CMK (cell line): ENCODE measurements around the gene CRACR2B.

ENCODE experiments used
- DNase-seq: peaks from one replicate; pipeline ENCODE4 v3.0.0-alpha.2; 2010; ENCODE audit warnings: low read depth

The CRACR2B gene

DNA sequence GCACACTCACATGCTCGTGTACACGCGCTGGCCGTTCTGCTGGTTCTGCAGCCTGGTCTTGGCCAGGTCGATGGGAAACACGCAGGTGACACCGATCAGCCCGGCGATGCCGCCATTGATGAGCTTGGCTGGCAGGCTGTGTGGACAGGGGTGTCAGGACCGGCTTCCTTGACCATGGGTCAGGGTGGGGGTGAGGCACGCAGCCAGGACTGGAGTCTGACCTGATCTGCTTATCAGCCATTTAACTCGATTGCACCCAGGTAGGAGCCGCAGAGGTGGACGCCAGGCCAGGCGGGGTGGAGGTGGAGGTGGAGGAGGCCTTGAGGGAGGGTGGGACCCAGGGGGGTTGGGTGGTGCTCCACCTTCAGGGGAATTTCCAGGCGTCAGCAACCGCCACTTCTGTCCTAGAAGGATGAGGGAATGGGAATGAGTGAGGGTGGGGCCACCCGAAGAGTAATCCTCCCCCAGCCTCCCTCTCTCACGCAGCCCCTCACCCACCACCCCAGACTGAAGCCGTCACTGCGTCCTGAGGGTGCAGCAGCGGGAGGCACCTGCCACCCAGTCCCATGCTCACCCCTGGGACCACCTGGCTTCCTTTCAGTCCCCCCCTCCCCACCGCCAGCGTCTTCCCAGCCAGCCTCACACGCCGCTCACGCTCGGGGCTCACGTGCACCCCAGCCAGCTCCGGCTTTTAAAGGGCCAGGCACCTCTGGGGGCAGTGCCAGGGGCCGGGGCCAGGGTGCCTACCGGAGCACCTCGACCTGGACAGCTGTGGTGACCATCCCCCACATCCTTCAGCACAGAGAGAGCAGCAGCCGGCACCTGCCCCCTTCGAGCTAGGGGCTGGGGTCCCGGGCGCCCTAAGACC, 32.7 kb upstream of the CRACR2B start:
- no peak for DNase-seq

DNA sequence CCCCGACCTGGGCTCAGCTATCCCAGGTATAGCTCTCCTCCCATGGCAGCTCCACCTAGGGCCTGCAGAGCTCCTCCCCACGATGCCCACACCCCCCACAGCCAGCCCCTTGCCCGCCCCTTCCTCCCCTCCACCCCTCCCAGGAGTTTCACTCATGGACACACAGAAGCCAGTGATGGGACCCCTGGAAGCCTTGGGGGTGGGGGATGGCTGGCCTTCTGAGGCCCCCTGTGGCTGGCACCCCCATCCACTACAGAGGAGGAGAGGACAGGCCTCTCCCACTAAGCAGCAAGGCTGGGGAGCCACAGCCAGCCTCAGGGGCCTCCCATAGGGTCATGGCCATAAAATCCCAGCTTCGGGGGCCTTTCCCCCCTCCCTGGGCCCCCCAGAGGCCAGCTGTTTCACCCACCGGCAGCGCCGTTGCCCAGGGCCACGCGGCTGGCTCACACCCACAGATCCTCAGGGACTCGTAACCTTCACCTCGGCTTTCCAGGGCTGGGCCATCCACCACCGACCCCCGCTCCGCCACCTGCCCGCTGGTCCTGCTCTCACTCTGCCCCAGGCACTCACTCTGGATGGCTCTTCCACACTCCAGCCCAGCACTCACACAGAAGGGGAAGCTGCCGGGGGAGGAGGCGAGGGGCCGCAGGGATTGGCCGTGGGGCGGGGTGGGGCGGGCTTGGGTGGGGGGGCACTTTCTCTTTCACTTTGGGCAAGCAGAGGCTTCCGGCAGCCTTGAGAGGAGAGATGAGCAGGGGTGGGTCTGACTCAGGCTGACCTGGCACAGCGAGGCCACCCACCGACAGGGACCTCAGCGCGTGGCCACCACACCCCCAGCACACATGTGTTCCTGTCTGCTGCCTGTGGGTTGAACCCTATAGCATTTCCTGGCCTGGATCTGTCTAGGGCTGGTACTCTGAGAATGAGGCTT, 31.8 kb upstream of the CRACR2B start:
- DNase-seq: no peak

DNA sequence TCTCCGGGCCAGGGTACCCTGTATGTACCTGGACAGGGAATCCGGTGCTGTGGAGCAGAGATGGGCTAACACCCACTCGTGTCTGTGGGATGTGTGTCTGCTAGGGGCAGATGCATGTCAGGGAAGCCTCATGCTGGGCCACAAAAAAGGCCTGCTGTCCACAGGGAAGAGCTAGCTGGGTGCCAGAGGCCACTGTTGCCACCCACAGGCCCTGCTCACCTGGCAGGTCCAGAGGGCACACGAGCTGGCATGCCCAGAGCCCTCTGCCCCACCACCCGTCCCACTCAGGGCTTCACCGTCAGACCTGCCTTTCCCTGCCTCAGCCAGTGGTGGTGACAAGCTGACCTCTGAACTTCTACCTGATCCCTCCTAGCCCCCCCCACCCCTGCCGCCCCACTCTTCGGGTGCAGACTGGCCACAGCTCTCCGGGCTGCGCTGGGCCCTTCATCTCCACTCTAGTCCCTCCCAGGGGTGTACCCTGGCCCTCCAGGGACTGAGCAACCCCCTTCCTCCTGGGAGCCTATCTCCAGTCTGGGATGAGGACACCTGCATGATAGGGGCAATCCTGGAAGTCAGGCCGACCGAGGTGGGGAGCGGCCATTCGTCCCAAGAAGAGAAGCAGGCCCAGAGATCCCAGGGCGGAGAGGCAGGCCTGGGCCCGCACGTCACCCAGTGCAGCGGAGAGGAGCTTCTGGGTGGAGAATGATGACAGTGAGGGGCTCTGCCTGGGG, 31.0 kb upstream of the CRACR2B start:
- no peak for DNase-seq

DNA sequence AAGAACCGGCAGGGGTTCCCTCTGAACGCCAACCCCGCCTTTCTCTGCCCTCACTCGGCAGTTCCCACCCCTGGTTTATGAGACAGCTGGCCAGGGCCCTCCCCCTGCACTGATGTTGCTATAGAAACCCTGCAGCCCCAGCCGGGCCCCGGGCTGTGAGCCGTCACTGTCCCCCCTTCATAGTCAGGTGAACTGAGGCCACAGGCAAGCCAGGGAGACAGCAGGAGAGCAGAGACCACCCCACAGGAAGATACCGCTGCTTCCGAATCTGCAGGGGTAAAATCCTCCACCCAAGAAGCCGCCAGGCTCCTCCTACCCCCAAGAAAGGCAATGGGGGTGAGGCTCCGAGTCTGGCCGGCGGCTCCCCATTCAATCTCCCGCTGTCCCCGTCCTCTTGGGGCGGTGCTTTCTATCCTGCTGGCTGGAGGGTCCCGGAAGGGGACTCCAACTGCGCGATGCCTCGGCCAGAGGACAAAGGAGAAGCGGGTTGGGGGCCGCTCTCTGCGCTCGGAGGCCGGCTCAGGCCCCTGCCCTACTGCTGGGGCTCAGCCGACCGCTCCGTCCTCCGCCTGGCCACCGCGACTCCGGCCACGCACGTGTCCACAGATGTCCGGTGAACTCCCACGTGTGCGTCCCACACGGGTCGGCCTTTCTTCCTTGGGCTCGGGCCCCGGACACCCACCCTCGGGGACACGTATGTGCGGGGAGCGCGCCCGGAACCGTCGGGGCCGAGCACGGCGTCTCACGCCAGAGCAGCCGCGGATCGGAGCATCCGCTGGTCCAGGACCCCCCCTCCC, 30.2 kb upstream of the CRACR2B start:
- no peak for DNase-seq

DNA sequence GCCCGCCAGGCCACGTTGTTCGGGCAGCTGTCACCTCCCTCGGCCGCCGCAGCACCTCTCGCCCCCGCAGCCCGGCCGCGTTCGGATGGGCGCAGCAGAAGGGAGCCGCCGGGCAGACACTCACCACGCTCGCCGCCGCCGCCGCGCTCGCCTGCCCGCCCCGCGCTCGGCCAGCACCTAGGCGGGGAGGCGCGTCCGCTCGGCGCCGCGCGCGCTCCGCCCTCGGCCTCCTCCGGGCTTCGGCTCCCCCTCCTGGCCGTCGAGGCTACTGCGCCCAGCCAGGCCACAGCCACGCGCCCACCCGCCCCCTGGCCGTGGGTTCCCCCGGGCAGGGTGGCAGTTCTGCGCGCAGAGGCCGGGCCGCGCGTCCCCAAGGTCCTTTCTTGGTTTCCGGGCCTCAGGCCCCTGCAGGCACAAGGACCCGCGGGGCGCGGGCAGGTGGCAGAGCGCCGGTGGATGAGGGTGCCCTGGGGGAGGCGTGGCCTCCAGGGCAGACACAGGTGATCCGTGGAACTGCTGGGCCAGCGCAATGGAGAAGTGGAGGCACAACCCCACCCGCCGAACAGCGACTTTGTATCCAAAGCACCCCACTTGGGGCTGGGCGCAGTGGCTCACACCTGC, 29.5 kb upstream of the CRACR2B start, which contains the start of gene SLC25A22:
Gene SLC25A22, minus strand, starts transcription at position 189 of the 621 bp plus-strand sequence. CDS start 3,275 bp downstream, outside the sequence.
- no peak for DNase-seq

DNA sequence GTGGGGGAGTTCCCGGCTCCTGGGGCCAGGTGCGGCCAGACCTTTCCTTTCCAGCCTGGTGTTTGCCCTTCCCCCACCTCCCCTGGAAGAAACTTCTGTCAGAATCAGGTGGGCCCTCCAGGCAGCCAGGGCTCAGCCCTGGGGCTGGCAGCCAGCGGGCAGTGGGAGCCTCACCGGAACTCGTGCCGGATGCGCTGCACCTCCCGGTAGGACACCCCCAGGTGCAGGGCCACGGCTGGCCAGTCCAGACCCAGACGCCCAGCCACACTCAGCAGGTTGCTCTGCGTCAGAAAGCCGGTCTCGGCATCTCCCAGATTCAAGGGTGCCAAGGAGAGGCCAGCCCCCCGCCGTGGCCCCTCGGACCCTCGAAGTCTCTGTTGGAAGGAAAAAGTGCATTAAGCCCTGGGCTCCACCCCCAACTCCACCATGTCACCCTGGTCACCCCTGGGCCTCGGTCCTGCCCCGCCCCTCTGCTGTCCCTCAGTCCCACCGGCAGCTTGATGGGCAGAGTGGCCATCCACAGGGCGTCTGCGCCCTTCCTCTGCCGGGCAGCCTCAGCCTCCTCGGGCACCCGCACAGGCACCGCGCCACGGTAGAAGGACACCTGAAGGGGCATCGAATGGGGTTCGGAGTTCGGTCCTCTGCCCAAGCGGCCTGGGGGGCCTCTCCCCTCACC, 27.9 kb upstream of the CRACR2B start:
- DNase-seq: no peak

DNA sequence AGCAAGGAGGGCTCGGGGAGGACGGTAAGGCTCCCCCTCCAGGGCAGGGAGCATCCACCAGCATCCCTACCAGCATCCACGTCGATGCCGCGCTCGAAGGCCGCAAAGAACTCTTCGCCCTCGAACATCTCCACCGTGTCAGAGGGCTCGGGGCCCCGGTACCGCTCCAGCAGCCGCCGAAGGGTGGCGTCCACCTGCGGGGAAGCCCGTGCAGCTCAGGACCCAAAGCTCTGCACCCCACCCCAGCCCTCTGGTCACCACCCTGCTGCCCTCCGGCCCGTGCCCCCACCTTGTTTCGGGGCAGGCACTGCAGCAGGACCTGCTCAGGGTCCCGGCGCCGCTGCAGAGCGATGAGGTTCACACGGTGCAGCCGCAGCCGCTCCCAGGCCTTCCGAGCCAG, 27.2 kb upstream of the CRACR2B start:
- DNase-seq: no peak

DNA sequence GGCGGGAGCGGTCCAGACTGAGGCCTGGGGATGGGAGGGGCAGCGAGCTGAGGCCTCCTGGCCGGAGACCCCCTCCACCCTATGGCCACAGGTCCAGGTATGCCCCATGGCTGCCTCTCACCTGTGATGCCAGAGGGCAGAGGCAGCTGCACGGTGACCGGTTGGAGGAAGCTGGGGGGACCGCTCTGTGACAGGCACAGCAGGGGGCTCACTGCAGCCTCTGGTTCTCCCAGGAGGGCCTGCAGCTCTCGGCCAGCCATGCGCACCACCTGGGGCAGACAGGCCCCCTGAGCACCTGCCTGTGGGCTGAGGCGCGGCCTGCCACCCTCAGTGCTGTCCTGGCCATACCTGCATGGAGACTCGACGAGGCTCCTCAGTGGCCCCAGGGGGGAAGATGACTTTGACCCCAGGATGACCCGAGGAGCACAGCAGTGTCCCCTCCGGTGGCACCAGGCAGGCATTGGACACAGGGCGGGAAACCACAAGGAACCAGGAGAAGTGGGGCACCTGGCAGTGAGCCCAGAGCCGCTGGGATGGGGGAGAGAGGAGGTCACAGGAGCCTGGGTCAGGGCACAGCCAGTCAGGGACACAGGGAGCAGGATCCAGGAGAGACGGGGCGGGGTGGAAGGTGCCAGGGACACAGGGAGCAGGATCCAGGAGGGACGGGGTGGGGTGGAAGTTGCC, 26.5 kb upstream of the CRACR2B start:
- DNase-seq: no peak

DNA sequence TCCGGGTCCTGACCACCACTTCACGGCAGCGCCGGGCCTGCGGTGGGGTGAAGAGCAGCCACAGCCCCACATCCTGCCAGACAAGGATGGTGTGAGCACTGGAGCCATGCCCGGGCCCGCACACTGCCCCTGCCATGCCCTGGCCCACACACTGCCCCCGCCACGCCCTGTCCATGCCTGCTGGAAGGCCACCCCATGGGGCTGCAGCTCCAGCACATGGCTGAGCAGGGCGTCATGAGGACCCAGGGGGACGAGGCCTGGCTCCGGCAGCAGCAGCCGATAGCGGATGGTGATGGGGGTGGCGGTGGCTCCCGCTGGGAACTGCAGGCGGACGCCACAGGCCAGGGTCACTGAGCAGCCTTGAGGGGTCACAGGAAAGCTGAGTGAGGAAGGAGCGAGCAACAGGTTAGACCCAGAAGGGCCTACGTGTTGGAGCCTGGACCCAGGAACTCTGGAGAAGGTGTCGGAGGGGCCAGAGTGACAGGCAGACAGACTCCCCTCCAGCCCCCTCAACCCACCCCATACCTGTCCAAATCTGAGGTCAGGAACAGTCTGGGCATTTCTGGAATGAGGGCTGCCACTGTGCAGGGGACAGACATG, 25.6 kb upstream of the CRACR2B start:
- no peak for DNase-seq

DNA sequence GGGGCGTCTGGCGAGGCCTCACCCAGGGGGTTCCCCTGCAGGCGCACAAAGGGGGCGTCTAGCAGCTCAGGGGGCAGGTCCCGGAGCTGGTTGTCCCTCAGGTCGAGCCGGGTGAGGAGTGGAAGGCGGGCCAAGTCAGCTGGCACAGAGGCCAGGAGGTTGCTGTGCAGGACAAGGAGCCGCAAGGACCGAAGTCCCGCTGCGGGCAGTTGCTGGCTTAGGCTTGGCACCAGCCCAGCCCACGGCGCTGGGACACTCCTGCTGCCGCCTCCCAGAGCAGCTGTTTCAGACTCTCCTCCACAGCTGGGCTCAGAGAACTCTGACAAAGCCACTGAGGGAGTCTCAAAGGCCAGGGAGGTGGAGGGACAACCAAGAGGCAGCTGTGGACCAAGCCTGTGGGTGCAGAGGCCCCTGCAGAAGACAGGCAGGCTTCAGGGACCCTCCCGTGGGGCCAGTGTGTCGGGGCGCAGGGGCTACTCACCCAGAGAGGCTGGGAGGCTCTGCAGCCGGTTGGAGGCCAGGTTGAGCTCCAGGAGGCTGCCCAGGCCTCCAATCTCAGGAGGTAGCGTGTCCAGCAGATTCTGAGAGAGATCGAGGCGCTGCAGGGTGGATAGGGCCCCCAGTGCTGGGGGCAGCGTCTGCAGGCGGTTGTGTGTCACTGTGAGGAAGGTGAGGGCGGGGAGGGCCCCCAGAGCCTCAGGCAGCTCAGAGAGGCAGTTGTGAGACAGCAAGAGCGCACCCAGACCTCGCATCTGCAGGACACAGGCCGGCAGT, 24.8 kb upstream of the CRACR2B start:
- DNase-seq: no peak

DNA sequence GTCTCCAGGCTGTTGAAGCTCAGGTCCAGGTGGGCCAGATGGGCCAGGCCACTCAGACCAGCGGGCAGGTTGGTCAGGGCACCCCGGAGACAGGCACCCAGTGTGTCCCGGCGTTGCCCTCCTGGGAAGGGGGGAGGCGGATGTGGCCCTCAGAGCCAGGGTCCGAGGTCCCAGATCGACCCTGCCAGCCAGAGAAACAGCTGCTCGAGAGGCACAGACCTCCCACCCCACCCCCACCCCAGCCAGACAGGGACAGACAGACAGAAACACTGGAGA, 24.3 kb upstream of the CRACR2B start:
- no peak for DNase-seq

DNA sequence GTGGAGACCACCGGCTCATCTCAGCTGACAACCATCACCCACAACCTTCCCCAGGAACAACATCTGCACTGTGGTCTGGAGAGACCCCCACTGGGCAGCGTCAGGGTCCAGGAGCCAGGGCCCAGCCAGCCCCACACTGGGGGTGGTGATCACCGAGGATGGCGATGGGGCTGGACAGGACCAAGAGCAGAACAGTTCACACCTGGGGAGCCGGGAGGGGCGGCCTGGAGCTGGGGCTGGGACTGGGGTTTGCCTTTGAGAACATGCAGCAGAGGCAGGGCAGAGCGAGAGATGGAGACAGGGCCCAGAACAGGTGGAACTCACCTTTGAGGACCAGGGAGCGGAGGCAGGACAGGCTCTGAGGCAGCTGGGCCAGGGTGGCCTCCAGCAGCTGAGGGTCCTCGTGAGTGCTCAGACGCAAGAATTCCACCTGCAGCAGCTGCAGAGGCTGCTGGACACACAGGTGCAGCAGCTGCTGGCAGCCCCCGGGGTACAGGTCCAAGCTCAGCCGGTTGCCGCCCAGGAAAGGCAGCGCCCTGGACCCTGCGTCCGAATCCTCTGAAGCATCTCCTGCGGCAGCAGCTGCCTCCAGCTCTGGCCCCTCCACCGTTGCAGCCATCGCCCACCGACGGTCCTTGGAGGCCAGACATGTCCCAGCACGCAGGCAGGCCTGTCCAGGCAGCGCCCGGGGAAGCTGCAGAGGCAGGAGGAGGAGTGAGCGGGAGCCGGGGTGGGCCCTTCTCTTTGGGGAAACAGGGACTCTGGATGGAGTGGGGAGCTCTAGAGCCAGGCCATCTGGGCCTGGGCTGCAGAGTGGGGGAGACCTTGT, 23.7 kb upstream of the CRACR2B start:
- no peak for DNase-seq

DNA sequence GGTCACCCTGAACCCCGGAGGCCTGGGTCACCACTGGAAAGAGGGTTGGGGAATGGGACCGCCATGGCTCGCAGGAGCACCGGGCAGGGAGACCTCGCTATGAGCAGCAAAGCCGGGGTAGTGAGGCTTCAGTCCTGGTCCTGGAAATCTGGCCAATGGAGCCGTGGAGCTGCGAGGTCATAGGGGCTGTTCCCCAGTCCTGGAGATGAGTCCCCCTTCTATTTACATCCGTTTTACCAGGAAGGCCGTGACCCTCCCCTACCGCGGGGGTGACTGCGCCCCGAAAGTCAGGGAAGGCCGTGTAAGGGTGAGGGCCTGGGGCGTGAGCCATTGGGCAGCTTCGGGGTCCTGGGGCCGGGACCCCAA, 23.1 kb upstream of the CRACR2B start:
- DNase-seq: no peak

DNA sequence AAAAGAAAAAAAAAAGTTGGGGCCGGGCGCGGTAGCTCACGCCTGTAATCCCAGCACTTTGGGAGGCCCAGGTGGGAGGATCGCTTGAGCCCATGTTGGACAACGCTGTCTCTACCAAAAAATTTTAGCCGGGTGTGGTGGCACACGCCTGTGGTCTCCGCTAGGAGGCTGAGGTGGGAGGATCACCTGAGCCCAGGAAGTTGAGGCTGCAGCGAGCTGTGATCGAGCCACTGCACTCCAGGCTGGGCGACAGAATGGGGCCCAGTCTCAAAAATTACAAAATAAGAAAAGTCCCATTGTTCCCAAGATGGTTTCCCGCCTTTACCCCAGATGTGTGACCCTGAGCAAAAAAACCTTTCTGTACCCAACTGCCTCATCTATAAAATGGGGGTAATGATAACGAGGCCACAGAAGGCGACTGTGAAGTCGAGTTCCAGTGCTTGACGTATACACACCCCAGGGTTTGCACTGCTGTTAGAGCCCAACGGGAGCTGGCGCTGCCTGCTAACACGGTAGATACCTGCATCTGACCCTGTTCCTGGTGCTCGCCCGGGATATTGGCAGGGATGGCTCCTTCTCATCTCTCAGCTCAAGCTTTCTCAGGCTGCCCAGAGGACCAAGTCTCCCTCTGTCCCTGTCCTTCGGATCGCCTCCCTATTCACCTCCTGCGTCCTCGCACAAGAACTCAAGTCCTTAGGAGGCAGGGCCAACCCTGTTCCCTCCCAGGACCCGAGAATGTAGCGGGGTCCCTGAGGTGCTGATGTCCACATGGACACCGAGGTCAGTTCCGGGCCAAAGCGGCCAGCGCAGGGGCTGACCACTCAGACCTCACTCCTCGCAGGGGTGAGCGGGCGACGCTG, 19.1 kb upstream of the CRACR2B start:
- DNase-seq: no peak

DNA sequence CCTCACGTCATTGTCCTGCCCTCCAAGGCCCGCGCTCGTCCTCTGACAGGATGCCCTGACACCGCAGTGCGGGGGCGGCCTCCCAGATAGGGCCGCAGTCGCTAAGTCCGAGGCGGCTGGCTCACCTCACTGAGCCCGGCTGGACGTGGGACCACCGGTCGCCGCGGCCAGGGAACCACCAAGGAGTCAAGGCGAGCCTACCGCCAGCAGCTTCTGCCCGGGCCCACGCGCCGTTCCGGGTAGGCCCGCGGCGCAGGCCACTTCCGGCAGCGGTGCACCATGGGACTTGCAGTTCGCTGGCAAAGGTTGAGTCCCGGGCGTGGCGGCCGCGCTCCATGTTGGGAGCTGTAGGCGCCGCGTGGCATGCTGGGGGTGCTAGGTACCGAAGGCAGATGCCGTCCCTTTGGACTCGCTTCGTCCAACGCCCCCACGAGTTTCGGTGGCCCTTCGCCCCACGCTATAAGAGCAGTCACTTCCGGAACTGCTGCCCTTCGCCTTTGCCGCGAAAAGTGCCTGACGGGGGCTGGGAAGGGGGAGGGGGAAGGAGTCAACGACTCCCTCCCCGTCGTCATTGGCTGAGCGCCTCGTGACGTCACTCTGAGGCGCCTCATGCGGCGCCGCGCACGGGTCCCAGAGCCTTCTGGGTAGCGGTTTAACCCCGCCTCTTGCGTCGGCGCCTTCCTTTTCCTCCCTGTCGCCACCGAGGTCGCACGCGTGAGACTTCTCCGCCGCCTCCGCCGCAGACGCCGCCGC, 18.3 kb upstream of the CRACR2B start, which contains the start of gene RPLP2:
Gene RPLP2, plus strand, starts transcription at position 681 of the 753 bp plus-strand sequence. CDS start 268 bp downstream, outside the sequence.
- DNase-seq: peak; percentile 83

DNA sequence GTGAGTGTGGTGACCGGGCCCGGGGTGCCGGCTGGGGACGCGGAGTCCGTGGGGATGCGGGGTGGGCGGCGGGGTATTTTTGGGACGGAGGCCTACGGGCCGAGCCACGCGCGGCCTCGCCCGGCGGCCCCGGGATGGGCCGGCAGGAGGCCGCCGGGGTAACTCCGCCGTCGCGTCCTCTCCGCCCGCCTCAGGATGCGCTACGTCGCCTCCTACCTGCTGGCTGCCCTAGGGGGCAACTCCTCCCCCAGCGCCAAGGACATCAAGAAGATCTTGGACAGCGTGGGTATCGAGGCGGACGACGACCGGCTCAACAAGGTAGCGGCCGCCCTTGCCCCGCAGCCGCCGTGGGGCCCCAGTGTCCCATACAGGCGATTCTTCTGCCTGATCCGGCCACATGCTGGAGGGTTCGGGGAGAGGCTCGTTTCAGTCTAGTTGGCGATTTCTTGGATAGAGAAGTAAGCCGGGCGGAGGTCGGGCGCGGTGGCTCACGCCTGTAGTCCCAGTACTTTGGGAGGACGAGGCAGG, 17.6 kb upstream of the CRACR2B start:
- DNase-seq: no peak
